ENCODE measurements around the gene PIGZ.

PIGZ gene

DNA sequence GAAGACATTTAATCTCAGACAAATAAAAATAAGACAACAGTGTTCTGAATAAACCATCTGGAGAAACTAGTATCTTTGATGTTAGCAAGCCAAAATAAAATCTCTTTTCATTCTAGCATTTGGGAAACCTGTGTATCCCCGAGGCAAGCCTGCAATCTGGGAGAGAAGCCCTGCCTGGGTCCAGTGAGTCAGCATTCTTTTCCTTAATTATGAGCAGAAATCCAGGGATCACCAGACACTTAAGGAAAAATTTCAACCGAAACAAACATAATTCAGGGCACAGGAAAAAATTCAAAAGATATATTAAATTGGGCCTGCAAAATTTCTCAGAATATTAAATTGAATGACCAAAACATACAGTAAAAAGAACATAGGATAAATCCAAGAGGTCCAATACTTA, 30.5 kb downstream of the PIGZ start:
- Histone ChIP-seq H3K4me3 (no peak overlapping the region), H3K27ac (no peak overlapping the region)
- TF ChIP-seq, protein P1, sequence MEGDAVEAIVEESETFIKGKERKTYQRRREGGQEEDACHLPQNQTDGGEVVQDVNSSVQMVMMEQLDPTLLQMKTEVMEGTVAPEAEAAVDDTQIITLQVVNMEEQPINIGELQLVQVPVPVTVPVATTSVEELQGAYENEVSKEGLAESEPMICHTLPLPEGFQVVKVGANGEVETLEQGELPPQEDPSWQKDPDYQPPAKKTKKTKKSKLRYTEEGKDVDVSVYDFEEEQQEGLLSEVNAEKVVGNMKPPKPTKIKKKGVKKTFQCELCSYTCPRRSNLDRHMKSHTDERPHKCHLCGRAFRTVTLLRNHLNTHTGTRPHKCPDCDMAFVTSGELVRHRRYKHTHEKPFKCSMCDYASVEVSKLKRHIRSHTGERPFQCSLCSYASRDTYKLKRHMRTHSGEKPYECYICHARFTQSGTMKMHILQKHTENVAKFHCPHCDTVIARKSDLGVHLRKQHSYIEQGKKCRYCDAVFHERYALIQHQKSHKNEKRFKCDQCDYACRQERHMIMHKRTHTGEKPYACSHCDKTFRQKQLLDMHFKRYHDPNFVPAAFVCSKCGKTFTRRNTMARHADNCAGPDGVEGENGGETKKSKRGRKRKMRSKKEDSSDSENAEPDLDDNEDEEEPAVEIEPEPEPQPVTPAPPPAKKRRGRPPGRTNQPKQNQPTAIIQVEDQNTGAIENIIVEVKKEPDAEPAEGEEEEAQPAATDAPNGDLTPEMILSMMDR (IDR thresholded peaks at IDR 0.05), result no peak
- no peak for DNase-seq (ENCODE audit: low spot score)

DNA sequence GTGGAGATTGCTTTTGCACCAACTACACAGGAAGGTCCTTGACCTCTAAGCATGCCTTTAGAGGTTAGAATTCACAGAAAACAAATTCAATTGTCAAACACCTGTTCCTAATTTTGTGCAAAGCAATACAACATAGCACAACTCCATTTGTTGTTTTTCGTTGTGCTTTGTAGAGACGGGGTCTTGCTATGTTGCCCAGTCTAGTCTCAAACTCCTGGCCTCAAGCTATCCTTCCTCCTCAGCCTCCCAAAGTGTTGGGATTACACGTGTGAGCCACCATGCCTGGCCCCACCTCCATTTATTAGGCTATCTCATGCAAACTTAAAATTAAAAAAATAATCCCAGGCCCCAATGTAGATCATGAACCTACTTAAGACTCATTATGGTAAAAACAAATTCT, 32.3 kb downstream of the PIGZ start:
- DNase-seq (ENCODE audit: low spot score), result no peak
- TF ChIP-seq, protein P1 (IDR thresholded peaks at IDR 0.05), result no peak
- H3K4me3 ChIP-seq, result no peak overlapping the region
- no peak overlapping the region for H3K27ac ChIP-seq

DNA sequence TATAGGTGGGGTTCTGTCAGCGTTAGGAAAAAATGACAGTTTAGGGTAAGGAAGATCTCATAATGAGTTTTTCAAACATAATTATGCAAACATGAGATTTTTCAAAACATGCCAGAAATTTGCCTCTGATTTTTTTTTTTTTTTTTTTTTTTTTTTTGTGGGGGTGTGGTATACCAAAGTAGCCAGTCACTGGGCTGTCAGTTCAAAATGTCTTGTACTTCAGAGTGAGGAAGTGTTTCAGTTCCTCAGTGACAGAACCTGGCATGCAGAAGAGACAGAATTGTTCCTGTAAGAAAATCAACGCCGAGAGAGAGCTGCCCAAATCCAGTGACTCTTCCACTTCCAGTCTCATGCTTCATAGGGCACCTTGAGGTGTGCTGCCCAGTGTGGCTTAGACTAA, 36.0 kb downstream of the PIGZ start:
- Histone ChIP-seq H3K4me3 (no peak overlapping the region), H3K27ac (no peak overlapping the region)
- DNase-seq (ENCODE audit: low spot score), result no peak
- TF ChIP-seq, protein P1 (IDR thresholded peaks at IDR 0.05), result no peak

DNA sequence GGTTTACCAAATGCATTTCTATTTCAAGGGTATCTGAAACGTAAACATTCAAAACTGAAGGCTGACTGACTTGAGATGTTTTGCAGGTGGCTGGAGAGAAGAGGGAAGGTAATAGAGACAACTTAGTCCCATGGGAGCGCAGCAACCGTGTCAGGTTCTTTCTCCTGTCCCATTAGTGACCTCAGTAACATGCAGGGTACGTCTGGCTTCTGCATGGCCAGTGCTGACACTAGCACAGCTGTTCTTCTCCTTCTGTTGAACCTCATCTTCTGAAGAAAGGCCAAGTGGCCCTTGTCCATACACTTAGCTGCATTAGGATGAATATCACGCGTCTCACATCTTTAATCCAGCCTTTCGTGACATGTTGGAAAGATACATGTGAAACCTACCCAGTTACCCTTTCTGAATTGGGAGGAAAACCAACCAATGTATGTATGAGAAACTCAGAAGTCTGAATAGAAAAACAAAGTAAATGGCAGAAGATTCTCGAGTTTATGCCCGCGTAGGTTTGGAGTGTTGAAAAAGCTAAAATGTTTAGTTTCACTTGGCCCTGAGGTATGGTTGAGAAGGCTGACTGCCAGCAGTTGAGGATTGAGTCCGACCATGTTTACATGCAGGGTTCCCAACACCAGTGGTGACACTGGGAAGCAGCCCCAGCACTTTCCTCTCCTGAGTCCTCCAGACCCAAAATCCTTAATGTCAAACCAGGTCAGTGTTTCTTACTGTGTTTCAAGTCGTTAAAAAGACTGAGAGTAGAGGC, 36.6 kb downstream of the PIGZ start:
- no peak for DNase-seq (ENCODE audit: low spot score)
- Histone ChIP-seq H3K27ac (no peak overlapping the region), H3K4me3 (no peak overlapping the region)
- TF ChIP-seq, protein P1 (IDR thresholded peaks at IDR 0.05), result no peak

DNA sequence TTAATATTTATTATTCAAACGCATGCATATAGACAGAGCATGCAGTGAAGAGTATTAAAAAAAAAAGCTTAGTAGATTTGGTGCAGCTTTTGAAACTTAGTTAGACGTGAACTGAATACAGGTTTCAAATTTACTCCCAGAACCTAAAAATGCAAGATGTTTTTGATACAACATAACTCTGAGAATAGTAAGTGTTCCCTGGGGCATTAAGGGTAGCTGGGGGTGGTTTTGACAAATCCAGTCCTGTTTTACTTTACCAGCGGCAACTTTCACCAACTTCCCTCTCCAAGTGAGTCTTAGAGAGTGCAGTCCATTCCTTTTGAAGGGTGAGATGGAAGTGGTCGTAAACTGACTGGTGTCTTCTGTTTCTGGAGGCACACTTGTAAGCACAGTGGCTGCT, 37.5 kb downstream of the PIGZ start:
- TF ChIP-seq, protein P1 (IDR thresholded peaks at IDR 0.05), result no peak
- H3K27ac ChIP-seq, result no peak overlapping the region
- DNase-seq (ENCODE audit: low spot score), result no peak
- H3K4me3 ChIP-seq, result no peak overlapping the region

DNA sequence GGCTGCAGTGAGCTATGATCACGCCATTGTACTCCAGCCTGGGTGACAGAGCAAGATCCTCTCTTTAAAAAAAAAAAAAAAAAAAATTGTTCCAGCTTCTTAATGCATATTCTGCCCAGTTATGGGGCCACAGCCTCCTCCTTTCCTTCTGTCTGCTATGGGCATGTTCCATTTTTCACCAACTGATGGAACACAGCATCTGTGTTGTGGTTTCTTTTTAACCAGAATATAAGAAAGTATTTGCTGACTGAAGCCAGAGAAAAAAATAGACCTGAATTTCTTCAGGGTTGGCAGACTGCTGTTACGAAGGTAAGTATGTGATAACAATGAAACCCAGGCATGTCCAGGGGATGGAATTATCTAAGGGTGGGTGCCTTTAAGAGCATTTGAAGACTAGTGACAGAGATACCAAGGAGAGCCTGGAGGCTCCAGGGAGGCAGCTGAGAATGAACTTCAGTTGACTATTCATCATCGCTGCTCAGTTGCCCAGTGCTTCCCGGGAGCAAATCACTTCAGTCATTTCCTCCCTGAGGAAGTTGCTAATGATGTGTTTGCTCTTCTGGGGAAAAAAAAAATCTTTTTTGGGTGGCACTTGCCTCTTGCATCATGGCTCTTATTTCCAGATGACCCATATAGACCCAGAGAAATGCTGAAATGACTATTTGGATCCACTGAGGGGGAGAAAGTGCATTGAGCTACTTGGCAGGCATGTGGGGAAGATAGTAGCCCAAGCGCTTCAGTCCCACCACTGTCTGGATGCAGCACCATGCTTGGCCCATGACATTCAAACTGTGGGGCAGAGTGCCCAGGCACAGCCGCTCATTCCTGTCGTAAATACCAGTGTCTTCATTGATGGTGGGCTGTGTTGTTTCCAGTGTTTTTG, 40.8 kb downstream of the PIGZ start:
- DNase-seq (ENCODE audit: low spot score), result no peak
- TF ChIP-seq, protein P1 (IDR thresholded peaks at IDR 0.05), result no peak
- H3K27ac ChIP-seq, result no peak overlapping the region
- no peak overlapping the region for H3K4me3 ChIP-seq
